ENCODE data around the gene PNPLA7.
A peak's percentile ranks its signal among the peaks of the same experiment; 100 is the strongest.
"Not testable (repeated sequence)": the region's sequence is repeated elsewhere in the genome, so short reads cannot be mapped to it uniquely, and the experiment has no call there.

PNPLA7 gene

DNA sequence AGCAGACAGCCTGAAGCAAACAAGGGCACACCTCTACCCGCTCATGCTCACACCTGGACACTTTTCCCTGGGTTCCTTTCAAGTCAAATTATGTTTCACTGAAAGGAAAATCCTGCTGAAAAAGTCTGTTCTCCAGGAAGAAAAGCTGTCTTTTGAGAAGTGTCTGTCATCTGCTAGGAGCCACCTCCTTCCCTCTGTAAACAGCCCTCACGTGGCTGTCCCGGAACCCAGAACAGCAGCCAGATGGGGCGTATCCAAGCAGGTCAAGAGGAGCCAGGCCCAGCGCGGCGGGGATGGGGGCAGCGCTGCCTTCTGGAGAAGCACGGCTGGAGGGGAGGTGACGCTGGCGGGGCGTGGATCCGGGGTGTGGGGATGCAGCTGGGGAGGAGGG lies at the start of gene PNPLA7:
Gene PNPLA7, minus strand, starts transcription at position 172 of the 391 bp plus-strand sequence. CDS start 205 bp downstream, outside the sequence.
- DNase-seq, result peak; percentile 49 to 55

DNA sequence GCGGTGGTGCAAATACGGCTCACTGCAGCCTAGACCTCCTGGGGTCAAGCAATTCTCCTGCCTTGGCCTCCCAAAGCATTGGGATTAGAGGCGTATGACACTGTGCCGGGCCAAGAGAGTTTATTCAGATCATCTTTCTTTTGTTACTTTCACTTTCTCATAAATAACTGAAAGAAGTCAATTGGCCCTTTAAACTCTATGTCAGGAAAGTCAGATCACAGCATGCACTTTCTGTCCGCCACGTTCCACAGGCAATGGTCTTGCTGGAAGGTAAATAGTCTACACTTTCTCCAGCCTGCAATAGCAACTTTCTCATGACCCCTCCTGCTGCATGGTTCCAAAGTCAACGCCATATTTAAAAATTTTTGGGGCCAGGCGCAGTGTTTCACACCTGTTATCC lies 48.7 kb upstream of the PNPLA7 start:
- no peak for DNase-seq

DNA sequence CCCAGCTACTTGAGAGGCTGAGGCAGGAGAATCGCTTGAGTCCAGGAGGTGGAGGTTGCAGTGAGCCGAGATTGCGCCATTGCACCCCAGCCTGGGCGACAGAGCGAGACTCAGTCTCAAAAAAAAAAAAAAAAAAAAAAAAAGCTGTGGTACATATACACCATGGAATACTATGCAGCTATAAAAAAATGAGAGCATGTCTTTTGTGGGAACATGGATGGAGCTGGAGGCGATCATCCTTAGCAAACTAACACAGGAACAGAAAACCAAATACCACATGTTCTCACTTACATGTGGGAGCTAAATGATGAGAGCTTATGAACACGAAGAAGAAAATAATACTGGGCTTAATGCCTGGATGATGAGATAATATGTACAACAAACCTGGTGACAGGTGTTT lies 46.4 kb upstream of the PNPLA7 start:
- not testable (repeated sequence) for DNase-seq

DNA sequence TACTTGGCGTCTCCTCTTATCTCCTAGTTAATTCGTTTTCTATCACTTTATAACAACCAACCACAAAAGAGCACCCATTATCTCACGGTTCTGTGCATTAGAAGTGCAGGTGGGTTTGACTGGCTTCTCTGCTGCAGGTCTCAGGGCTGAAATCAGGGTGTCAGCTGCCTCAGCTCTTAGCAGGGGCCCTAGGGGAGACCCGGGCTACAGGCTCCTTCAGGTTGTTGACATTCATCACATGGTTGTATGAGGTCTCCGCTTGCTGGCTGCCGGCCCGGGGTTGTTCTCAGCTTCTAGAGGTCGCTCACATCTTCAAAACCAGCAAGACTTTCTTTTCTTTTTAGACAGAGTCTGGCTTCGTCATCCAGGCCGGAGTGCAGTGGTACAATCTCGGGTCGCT lies 43.0 kb upstream of the PNPLA7 start:
- no peak for DNase-seq

DNA sequence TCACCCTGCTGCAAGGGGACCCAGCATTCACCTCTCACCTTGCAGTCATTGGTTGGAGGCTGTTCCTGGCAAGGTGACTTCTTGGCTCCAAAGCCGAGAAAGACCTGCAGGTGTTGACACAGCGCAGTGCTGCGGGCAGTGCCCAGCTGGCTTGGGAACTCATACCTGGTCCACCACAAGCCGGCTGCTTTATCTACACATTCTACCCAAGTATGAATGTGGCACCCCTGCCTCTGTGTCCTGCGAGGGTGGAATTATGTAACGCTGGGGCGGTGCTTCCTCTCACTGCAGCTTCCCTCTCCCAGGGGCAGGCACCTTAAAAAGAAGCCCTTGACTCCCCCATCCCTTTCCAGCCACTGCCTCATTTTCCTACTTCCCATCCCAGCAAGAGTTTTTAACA lies 42.6 kb upstream of the PNPLA7 start:
- no peak for DNase-seq

DNA sequence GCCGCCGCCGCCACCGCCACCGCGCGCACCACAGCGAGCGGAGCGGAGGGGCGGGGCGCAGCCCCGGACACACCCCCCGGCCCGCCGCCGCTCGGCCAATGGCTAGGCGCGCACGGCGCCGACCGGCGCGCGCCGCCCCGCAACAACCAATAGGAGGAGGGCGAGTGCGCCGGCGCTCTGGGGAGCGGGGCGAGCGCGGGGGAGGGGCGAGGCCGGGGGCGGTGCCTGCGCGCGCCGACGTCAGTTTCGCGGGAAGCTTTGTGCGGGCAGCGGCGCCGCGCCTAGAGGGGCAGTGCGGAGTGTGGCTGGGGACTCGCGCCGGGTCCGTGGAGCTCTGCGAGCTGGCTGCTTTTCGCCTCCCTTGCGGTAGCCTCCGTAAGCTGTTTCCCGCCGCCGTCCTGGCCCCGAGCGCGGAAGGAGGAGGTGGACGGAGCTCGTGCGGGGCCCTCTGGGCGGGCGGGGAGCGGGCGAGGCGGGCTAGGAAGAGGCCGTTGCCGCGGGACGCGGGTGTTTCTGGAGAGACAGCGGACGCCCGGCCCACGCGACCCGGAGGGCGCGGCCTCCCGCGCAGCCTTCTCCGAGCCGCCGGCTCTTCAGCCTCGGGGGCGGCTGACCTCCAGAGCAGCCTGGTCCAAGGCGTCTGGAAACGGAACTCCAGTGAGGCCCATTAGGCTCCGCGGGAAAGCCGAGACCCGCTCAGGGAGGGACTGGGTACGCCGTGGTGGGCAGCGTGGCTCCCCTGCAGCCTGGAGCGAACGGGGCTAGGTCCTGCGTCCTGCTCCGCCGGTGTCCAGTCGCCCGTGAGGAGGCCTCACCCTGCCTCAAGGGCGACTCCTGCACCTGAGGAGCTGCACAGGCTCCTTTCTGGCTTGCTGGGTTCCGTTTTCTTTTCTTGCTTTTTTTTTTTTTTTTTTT lies 40.5 kb upstream of the PNPLA7 start, which contains the start of gene ZMYND19:
Gene ZMYND19, minus strand, starts transcription at position 44 of the 915 bp plus-strand sequence. CDS start 249 bp downstream, outside the sequence.
- peak; percentile 92 to 95 for DNase-seq

DNA sequence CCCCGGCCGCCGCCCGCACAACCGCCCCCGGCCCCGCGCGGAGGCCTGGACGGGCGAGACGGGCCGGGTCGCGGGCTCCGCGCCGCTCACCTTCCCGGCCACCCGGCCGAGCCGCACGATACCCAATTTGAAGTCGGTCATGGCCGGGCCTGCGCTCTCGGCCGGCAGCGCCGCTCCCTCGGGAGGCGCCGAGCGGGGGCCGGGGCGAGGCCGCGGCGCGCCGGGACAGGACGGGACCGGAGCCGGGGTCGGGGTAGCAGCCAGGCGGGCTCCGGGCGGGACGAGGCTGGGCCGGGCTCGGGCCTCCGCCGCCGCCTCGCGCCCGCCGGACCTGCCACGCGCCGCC lies 39.9 kb upstream of the PNPLA7 start:
- no peak for DNase-seq

DNA sequence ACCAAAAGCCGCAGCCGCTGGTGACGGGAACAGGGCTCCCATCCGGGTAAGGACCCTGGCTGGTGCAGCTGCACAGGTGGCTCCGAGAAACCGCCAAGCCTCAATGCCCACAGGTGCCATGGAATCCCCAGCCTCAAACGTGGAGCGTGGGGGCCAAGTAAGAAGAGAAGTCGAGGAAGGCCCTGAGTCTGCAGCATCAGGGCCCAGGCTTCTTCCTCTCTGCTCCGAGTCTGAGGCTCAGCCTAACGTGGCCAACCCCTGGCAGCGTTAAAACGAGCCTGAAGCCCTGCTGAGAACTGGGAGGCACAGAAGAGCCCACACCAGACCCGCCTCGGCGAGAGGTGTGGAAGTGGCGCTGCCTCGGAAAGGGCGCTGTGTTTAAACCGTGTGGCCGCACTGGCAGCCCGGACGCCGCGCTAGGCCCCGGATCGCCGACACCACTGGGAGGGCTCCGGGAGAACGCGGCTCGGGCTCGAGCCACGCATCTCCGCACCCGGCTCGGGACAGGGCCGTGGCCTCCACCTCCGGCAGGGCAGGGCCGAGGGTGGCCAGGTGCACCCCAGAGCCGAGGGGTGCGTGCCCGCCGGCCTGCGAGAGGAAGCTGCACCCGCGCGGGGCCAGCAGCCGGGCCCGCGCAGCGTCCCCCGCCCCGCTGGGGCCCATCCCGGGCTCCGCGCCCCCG lies 39.4 kb upstream of the PNPLA7 start:
- peak; percentile 42 to 53 for DNase-seq

DNA sequence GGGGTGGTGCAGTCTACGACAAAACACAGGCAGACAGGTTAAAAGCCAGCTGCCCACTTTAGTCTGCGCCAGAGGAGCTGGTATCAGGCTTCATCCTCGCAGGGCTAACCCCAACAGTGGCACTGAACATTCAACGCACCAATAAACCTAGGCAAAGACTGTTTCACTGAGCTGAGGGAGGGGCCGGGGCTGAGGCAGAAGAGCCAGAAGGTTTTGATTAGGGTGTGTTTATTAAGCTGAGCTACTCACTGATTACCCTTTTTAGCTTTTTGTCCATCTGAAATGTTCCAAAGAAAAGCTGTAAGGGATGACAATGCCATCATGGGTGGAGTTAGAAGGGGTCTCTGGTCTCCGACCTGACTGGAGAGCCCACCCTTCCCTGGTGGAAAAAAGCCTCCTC lies 38.7 kb upstream of the PNPLA7 start:
- DNase-seq, result no peak

DNA sequence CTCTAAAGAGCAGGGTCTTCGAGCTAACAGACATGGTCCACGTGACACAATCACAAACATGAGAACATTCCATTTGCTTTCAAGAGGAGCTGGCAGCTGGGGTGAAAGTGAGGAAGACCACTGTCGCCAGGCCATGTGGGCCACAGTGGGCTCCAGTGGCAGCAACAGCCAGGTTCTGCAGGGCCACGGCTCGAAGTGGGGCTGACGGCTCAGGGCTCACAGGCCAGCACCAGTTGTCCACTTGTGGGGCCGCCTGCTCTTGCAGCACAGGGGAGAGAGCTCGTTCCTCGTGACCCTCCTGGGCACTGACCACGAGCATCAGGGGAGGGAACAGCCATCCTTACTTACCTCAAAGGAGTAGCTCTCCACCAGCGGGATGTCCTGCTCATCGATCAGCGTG lies 38.1 kb upstream of the PNPLA7 start:
- no peak for DNase-seq

DNA sequence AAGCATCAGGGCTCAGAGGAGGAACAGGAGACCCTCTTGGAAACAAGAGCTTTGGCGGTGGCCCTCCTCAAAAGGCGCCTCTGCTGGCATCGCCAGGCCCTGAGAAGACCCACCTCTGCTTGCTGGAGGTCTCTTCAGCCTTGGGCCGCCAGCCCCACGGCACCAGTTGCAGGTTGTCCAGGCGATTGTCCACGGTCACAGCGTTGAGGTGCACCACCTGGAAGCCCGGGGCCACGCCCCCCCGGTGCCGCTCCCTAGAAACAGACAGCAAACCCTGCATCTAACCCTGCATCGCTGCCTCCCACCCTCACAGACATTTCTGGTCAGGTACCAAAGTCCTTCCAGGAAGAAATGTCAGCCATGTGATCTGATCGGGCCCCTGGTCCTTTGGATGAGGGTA lies 36.7 kb upstream of the PNPLA7 start:
- DNase-seq, result no peak

DNA sequence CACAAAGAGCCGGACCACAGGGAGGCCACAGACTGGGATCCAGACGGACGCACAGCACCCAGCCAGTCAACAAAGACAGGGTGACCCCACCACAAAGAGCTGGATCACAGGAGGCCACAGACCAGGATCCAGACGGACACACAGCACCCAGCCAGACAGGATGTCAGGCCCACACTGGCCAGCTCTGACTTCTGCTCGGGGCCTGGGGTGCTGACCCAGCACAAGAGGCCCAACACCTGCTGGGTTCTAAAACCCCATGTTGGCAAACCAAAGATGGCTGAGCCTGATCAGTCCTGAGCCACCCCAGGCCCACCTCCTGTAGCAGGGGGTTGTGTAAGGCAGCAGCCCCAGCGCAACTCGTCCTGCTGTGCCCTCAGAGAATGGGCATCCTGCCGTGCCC lies 33.8 kb upstream of the PNPLA7 start:
- DNase-seq, result no peak

DNA sequence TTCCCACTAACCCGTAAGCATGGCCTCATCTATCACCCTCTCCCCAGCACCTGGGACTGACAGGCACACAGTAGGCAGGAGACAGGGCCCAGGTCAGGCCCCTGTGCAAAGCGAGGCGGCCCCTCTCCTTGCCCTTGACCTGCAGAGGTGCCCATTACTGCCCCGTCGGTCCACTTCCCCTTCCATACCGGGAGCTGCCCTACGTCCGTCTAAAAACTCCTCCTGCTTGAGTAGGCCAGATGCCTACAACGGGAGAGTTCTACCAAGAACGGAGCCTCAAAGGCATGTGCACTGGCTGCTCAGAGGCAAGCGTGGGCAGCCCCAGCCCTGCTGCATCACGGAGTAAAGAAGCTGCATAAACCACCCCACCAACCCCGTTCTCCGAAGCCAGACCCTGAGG lies 33.1 kb upstream of the PNPLA7 start:
- DNase-seq, result no peak

DNA sequence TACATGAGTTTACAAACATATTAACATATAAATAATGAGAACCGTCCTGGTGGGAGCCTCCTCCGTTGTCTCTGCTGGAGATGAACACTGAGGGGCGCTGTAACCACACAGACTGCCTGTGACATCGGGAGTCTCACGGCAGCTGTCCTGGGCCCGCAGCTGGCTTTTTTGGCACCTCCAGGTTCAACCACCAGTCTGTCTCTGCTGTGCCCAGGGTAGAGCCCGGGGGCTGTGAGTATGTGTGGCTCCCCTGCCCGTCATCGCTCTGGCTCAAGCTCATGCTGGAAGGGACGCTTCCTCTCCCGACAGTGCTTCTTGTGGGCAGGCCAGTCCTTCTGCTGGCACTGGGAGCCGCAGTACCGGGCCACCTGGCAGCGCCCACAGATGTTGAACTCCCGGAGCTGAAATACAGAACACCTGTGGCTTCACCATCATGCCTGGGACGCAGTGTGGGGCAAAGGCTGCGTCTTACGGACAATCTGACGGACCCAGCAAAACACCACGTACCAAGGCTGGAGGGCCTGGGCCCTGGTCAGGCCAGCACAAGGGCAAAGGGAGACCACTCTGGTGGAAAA lies 32.2 kb upstream of the PNPLA7 start:
- peak in 1 of 2 experiments; percentile 35 for DNase-seq

DNA sequence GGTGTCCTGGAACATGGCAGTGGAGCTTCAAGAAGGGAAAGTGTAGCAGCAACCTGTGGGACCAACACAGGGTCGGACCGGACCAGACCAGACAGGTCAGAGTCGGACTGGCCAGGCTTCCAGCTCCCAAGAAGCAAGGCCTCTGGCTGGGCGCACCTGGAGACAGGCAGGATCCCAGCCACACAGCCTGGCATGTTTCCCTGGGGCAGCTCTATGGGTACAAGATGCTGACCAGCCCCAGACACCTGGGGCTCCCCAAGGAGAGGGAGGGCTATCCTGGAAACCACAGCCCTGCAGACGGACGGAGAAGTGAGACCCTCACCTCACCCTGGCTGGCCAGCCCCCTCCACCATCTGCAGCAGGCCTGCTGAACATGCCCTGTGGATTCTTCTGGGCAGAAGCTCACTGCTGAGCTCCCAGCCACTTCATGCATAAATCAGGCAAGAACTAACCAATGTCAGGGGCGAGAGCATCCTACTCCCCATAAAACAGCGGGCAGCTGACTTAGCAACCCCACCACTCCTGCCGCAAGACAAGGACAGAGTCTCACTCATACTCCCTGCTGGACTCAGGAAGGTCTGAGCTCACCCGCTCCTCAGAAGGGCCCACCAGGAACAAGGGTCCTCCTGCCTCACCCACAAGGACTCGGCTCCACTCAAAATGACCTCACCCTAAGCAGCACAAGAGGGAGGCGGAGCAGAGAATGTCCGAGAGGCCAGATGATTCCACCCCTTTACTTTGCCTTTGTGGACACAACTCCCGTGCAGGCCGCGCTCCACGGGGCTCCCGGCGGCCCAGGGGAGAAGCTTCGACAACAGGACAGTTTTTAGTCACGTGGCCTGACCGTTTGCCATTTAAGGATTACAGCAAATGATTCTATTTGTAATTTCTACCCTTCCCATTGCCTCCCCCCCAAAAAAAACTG lies 31.4 kb upstream of the PNPLA7 start:
- no peak for DNase-seq

DNA sequence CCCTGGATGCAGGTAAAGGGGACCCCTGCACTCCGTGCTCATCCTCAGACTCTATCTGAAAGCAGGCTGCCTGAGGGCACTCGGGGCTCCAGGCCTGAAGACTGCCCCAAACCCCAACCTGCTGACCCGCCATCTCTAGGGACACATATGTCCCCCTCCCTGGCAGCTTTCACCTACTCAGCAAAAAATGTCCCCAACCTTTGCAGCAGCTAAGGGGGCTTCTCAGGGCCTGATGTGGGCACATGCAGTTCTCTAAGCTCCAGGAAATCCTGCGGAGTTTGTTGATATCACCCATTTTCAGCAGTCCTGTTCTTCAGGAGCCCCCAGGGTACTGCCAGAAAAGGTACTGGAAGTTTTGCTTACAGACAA lies 30.7 kb upstream of the PNPLA7 start:
- no peak for DNase-seq

DNA sequence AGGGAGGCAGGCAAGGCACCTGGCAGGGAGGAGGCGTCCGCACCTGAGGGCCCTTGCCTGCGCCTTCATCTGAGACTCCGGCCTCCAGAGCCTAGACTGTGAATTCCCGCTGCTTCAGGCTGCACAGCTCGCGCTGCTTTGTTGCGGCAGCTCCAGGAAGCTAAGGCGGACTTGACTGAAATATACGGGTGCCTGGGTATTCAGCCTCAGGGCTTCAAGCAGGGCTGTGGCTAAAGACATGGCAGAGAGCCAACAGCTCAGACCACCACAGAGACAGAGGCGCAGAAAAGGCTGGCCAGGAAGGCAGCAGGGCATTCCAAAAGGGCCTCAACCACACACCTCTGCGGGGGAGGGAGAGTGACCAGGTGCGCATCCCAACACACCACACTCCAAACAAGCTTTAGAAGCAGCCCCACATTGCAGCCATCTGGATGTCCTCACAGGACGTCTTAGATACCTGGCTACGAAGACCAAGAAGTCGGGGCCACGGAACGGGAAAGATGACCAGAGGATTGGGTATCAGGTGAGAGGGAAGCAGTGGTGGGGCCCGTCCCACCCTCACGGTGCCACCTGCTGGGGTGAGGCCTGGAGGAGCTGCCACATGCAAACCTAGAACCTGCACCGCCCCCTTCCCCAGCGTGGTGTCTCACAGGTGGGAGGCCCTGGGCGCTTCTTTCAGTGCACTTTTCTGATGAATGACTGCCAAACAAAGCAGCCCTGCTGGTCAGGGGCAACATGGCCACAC lies 30.2 kb upstream of the PNPLA7 start:
- peak in 1 of 2 experiments; percentile 29 for DNase-seq

DNA sequence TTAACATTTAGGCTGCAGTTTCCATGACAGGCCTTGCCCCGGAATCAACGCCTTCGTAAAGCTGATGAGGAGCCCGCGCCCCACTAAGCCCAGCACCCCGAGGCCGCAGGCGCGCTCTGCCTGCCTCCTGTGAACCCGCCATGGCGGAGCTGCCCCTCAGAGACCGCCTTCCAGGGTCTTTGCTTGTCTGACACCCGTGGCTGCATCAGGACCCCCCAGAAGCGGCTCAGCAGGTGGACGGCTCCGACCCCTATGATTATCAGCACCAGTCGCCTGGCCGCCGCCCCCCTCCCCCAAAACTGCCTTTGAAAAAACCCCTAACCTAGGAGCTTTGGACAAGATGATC lies 29.0 kb upstream of the PNPLA7 start:
- no peak for DNase-seq

DNA sequence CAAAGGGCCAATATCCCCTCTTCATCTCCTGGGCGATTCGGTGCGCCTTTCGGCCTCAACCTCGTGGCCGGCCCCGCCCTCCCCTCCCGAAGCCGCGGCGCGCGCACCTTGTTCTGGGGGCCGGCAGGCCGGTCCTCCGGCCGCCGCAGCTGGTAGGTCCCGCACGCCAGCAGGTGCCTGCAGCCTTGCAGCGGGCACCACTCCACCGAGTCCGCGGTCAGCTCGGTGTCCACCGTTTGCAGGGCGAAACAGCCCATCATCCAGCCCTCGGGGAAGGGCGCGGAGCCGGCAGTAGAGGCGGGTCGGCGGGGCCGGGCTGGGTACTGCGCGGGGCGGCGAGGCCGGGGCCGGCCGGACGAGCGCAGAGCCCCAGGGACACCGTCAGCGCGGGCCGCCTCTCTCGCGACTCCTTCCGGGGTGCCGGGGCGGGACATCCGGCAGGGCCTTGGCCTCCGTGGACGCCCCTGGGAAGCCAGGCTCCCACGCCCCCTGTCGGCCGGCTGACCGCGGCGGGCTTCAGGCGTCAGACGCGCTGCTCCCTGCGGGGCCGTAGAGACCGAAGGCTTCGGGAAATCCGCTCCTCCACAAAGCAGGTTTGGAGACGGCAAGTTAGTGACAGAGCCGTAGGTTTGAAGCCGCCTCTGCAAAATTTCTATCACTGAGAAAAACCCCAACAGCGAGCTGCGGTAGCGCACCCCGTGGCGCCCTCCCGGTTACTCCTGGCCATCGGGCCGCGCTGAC lies 28.5 kb upstream of the PNPLA7 start, which contains the start of gene DPH7:
Gene DPH7, minus strand, starts transcription at position 408 of the 741 bp plus-strand sequence. Its CDS starts 148 bp downstream, at position 260.
- peak; percentile 97 to 98 for DNase-seq

DNA sequence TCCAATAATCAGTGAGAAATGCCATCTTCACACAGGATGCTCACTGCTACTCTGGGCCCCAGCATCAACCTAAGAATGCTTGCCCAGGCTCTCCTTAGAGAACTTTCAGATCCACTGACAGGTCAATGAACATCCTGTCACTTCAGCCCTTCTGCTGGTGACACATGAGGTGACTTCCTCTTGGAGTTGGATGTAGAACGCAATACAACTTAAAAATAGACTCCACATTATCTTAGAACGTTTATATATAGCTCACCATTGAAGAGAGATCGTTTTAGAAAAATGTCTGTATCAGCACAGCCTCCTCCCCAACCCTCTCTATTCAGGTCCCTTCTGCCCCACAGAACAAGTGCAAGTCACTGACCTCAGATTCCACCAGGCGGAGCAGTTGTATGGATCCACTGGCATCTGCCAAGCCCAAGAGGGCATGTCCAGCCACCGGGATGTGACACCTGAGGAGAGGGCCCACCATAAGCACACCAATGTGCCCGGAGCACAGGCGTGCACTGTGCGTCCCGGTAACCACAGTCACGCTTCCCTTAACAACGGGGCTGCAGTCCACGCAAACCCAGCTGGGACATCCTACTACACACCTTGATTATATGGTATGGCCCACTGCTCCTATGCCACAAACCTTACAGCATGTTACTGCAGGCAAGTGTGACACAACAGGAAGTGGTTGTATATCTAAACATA lies 25.7 kb upstream of the PNPLA7 start:
- no peak for DNase-seq

DNA sequence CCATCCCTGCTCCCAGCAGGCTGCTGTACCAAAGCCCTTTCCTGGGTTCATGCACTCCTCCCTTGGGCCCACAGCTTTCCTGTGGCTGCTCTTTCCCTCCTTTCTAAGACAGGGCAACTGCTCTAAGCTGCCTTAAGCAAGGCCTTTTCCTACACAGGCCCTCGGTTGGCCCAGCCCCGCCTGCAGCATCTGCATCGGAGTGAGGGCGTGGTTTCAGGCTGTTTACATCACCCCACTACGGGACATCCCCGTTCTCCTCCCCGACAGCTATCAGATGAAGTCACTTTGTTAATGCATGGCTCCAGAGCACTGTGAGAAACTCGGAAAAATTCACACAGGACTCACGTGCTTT lies 25.1 kb upstream of the PNPLA7 start:
- DNase-seq, result no peak

Measured in activated T-cell treated with anti-CD3 and anti-CD28 coated beads, Interleukin-2, amount 50 U/mL, for 48 hours (primary cell).